HG02884 (cell line): ENCODE measurements around the gene LPIN3.

Source experiments
- ATAC-seq: cut with Tn5 transposase; IDR thresholded peaks from one replicate; pipeline ENCODE4 v1.9.1; 2021; ENCODE audit warnings: mild to moderate bottlenecking, moderate library complexity; ENCODE audit not compliant: unreplicated experiment

The LPIN3 gene

DNA sequence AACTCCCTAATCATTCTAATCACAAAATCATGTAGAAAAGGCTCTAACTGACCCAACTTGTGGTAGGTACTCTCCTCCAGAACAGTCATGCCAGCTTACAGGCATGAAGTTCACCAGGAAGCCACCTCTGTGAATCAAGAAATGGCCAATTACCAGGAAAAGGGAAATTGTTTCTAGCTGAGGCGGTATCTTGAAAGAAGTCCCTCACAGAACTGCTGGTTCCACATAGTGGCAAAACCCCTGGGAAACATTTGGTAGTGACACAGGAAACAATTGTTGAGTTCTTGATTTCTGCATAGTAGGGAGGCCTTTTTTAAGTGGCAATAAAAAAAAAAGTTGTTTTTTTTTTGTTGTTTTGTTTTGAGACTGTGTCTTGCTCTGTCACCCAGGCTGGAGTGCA, 19.6 kb upstream of the LPIN3 start:
- no peak for ATAC-seq

GRCh38 chr20:41327178-41327577, 13.4 kb upstream of the LPIN3 start:
- ATAC-seq: no peak

- ATAC-seq: peak; percentile 87
Observed at GRCh38 chr20:41329435-41330342, 10.9 kb upstream of the LPIN3 start.

GRCh38 chr20:41330343-41330720, 10.3 kb upstream of the LPIN3 start:
- no peak for ATAC-seq

- ATAC-seq: no peak
Observed at GRCh38 chr20:41330941-41331340, 9.7 kb upstream of the LPIN3 start.

- no peak for ATAC-seq
Observed at GRCh38 chr20:41331731-41332130, 8.9 kb upstream of the LPIN3 start.

DNA sequence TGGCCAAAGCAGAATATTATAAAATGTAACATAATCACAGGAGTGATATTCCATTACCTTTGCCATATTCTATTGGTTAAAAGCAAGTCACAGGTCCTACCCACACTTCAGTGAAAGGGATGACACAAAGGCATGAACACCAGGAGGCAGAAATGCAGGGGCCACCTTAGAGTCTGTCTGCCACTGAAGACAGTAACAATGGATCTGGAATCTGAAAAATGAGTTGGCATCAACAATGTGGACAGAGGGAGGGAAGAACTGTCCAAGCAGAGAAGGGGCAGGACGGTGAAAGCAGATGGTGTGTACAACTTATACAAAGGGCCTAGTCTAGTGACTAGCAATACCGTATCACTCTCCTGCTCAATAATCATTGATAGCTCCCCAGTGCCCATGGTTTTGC, 6.6 kb upstream of the LPIN3 start:
- no peak for ATAC-seq

DNA sequence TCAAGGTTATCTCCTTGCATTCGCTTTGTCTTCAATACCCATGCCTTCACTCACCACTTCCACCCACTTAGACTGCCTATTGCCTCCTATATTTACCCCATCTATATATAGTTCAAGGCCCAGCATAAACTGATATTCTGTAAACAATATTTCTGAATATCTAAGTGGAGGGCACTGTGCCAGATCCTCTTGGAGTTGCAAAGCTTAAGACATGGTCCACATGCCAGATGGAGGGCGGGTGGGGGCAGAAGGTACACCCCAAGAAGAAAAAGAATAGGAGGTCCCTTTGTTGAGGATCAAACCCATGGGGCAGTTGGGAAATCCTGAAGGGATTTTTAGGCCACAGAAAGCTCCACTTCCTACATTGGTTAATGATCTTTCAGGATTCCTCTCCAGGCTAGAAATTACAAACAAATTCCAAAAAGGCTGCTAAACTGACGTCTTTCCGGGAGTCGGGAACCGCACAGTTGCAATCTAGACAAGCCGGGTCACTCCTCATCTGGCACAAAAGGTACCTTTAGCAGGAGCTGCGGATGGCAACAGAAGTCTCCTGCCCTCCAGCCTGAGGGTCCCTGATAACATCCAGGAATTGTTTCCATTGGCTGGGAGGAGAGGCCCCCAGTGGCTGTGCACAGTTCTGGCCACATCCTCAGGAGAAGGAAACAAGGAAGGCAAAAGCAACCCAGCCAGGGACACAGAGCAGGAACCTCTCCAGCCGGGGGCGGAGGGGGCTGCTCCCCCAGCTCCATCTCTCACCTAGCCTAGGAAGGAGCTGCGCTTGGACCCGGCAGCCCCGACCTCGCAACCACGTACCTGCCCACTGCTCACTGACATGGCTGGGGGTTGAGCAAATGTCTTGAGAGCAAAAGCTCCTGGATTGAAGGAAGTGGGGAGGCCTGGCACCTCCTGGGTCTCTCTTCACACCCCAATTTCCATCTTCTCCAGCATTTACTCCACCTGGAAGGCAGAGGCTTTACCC, 5.9 kb upstream of the LPIN3 start:
- no peak for ATAC-seq

DNA sequence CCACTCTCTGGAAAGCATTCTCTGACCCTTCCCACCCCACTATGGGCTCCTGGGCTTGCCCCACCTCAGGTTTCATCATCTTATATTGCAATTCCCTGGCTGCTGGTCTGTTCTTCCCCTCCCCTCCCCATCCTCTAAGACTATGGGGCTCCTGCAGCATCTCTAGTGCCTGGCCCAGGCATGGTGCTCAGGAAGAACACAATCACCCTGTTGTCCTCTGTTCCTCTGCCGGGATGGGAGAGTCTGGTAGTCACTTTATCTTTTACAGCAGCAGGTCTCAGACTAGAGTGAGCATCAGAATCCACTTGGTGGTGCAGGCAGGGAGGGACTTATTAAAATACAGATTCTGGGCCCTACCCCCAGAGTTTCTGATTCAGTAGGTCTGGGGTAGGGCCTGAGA, 5.0 kb upstream of the LPIN3 start:
- no peak for ATAC-seq

DNA sequence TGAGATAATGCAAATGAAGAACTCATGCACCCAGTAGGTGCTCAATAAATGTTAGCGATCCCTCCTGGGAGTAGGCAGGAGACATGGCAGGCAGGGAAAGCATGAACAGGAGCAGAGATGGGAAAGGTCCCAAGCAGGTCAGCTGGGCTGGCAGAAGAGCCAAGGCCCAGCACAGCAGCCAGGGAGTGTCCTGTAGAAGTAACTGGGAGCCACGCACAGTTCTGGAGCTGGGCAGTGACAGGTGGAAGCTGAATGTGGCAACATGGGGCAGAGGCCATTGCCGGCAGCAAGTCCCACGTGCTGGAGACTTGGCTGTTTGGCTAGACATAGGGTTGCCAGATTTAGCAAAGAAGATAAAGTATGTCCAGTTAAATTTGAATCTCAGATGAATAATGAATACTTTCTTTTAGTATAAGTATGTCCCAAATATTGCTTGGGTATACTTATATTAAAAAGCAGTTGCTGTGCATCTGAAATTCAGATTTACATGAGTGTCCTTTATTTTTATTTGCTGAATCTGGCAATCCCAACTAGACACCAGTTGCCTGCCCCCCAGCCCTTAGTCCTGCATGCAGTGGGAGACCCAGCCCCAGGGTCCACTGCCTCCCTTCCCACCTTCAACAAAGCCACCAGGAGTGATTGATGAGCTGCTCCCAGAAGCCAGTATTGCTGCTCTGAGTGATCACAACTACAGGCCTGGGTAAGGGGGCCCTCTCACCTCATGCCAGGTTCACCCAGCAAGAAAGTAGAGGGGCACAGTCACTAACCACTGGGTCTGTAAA, 3.7 kb upstream of the LPIN3 start:
- no peak for ATAC-seq

GRCh38 chr20:41339957-41340326, 679 bp upstream of the LPIN3 start:
- peak; percentile 73 for ATAC-seq

DNA sequence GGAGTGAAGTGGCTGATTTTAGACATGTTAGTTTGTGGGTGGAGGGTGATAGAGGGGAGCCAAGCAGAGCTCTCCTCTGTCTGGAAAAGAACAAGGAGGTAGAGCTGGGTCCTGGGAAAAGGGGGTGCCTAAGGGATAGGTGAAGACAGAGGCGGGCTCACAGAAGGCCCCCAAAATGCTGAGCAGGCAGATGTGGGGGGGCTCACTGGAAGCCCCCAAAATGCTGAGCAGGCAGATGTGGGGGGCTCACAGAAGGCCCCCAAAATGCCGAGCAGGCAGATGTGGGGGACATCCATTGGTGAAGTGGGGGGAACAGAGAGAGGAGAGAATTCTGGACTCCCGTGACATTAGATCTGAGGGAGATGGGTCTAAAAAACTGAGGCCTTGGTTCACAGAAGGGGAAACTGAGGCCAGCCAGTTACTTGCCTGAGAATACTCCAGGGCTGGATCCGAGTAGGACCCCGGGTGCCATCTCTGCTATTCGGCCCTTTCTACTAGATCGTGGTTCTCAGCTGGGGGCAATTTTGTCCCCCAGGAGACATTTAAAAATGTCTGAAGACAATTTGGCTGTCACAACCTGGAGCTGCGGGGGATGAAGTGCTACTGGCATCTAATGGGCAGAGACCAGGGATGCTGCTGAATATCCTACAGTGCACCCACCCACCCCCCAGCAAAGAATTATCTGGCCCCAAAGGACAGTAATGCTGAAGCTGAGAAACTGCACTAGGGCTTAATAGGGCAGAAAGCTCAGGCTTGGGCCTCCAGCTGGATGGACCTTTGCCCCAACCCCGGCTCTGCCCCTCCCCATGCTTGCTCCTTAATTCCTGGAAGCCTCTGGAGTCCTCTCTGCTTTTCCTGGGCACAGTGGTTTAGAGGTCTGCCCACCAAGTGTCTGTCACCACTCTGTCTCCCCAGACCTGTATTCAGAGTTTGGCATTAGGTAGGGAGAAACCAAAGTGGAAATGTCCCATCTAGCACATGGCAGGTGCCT, 2.1 kb downstream of the LPIN3 start:
- no peak for ATAC-seq

DNA sequence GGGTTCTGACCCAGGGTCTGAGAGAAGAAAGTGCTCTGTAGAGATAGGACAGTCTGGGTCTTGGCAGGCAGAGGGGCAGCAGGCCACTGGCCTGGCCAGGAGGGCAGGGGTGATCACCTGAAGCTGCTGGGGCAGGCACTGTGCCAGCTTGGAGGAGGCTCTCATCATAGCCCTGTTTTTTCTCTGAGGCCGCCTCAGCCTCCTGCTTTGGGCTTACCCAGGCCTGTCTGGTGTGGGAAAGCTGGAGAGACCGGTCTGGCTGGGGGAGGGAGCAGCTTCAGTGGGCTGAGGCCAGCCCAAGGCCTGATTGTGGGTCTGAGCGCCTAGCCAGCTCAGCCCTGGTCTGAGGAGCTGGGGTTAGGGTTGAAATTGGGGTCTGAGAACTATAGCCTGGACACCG, 3.9 kb downstream of the LPIN3 start:
- ATAC-seq: no peak

GRCh38 chr20:41344938-41345728, 4.5 kb downstream of the LPIN3 start:
- ATAC-seq: no peak

DNA sequence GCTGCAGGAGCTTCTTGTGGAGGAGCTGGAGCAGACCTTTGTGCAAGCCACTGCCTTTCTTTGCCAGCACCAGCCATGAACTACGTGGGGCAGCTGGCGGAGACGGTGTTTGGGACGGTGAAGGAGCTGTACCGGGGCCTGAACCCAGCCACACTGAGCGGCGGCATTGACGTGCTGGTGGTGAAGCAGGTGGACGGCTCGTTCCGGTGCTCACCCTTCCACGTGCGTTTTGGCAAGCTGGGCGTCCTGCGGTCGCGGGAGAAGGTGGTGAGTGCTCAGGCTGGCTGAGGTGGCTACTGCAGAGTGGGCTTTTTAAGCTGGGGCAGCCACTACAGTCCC, 5.1 kb downstream of the LPIN3 start:
- ATAC-seq: no peak

DNA sequence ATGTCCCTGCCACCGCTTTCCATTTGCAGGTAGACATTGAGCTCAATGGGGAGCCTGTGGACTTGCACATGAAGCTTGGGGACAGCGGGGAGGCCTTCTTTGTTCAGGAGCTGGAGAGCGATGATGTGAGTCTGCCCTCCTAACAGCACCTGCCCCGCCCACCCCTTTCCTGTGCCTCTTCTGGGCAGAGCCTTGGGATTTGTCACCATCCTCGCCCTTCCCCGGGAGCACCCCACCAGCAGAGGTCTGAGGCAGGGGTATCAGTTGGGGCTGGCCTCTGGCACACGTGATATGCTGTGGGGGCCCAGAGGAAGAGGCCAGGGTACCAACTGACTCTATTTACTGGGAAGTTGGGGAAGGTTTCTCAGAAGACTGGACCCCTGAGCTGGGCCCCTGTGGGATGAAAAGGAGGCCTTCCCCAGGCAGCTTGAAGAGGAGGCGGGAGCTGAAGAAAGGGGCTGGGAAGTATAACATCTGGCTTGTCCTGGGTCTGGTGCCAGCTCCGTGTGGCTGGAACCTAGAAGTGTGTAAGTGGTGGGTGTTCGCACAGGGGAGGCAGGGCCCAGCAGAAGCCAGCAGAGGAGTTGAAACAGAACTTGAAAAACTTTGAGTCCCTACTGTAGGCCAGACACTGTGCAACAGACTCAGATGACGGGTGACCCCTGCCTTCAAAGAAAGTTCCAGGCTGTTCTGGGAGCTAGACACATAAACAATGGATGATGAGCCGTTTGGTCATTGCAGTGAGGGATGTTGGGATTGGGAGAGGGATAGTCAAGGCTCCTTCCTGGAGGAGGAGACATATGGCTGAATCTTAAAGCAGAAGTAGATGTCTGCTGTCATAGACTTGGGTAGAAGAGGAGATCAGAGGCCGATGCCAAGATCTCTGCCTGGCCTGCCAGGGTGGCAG, 7.2 kb downstream of the LPIN3 start:
- ATAC-seq: no peak

DNA sequence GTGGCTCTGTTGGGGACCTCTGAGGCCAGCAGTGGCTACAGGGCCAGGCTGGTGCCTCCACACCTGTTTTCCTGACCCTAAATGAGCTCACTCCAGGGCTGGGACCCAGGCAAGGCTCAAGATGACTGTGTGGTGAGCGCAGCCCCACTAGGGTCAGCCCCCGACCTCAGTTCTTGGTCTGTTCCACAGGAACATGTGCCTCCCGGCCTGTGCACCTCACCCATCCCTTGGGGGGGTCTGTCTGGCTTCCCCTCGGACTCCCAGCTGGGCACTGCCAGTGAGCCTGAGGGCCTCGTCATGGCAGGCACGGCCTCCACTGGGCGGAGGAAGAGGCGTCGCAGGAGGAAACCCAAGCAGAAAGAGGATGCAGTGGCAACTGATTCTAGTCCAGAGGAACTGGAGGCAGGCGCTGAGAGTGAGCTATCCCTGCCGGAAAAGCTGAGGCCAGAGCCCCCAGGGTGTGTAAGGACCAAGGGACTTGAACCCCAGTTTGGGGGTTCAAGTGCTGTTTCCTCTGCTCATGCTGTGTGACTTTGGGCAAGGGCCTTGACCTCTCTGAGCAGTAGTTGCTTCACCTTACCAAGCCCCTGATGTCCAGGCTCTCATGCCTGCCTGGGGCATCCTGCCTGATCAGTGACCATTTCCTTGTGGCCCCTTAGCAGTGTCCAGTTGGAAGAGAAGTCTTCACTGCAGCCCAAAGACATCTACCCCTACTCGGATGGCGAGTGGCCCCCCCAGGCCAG, 8.0 kb downstream of the LPIN3 start:
- ATAC-seq: no peak
